SKM-1 (cell line): Measurements from ENCODE around the gene BASP1.
A peak's percentile ranks its signal among the peaks of the same experiment; 100 is the strongest.

ENCODE experiments used
- DNase-seq: peaks from one replicate; lab custom pipeline; 2025; ENCODE audit not compliant: unreplicated experiment; lab: John Stamatoyannopoulos, UW

The BASP1 gene, protein sequence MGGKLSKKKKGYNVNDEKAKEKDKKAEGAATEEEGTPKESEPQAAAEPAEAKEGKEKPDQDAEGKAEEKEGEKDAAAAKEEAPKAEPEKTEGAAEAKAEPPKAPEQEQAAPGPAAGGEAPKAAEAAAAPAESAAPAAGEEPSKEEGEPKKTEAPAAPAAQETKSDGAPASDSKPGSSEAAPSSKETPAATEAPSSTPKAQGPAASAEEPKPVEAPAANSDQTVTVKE

GRCh38 chr5:17217493-17218352 lies at the start of gene BASP1:
Gene BASP1, plus strand, starts transcription at chr5:17217631. Its CDS starts 57,586 bp downstream, at chr5:17275217.
- DNase-seq: peak; percentile 66

- no peak for DNase-seq
These were observed 47.9 kb upstream of the BASP1 start for GRCh38 chr5:17169507-17169906.

DNA sequence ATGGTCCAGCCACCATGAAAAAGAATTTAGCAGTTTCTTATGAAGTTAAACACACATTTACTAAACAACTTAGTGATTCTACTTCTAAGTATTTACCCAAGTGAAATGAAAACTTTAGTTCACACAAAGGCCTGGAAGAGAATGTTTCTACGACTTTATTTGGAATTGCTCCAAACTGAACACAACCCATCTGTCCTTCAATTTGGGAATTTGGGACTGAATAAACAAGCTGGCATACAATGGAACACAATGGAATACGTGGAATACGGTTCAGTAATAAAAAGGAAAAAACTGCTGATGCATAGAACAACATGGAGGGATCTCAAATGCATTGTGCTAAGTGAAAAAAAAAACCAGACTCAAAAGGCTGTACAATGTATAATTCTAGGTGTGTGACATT lies 44.6 kb upstream of the BASP1 start:
- no peak for DNase-seq

- no peak for DNase-seq
These were observed 42.5 kb upstream of the BASP1 start for GRCh38 chr5:17174965-17175364.

DNA sequence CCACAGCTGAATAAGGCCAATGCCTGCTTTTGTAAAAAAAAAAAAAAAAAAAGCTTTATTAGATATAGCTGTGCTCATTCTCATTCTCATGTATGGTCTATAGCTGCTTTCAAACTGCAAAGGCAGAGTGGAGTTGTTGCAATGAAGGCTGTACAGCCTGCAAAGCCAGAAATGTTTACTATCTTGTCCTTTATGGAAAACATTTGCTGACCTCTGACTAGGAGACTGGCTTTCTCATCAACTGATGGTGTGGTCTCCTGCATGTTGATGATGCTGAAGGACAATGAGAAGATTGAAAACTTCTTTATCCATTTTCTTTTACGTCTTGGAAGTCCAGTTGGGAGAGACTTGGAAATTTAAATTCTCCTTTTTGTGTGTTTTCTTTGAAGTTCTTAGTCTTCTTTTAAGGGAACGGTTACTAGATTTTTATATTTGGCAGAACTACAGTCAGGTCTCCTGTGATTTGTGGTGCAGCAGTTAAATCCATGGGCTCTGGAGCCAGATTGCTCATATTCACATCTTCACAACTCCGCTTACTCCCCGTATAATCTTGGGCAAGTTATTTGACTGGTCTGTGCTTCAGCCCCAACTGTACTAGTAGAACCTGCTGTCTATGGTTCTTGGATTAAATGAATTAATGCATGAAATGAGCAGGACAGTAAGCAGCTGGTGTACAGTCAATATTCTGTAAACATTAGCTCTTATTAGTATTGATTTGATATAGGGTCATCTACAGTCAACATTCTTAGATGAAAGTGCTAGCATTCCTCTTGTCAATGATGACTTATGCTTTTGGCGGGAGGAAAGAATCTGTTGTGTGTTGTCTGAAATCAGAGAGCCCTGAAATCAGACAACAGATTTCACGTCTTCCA lies 39.7 kb upstream of the BASP1 start:
- DNase-seq: no peak

- DNase-seq: no peak
These were observed 39.1 kb upstream of the BASP1 start for GRCh38 chr5:17178373-17178675.

- DNase-seq: no peak
These were observed 37.0 kb upstream of the BASP1 start for GRCh38 chr5:17180330-17180843.

- DNase-seq: no peak
These were observed 36.3 kb upstream of the BASP1 start for GRCh38 chr5:17180864-17181723.

DNA sequence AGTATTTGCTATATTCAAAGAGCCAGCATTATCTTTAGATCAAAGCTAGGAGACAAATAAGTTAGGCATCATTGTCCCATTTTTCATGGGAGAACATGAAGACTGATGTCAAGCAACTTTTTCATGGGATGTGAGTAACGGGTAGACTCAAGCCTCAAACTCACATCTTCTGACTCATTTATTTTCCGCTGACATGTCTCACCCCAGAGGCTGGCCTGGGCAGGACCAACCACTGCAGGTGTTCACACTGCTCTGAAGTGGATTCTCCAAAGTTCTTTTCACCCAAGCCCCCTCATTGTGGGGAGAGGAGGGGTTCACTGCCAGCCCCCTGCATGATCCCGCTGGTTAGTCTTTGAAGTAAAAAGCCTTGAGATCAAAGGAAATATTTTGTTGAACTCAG lies 34.9 kb upstream of the BASP1 start:
- no peak for DNase-seq

GRCh38 chr5:17182981-17183380 lies 34.5 kb upstream of the BASP1 start:
- DNase-seq: no peak

DNA sequence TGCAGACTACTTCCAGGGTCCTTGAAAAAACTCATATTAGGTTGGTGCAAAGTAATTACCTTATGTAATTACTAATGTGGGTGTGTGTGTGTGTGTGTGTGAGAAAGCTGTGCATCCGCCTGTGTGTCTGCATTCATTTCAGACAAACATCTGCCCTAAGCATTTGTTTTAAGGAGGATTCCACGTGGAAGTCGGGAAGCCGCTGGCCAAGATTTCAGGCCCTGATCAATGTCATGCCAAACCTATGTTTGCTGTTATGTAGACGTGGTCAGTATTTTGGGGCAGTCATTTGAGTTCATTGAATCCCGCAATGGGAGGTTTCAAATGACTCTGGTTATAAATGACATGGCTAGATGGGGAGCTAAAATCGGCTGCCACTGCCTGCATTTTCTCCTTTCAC lies 33.6 kb upstream of the BASP1 start:
- DNase-seq: no peak

- DNase-seq: peak; percentile 3
These were observed 32.8 kb upstream of the BASP1 start for GRCh38 chr5:17184588-17184987.

DNA sequence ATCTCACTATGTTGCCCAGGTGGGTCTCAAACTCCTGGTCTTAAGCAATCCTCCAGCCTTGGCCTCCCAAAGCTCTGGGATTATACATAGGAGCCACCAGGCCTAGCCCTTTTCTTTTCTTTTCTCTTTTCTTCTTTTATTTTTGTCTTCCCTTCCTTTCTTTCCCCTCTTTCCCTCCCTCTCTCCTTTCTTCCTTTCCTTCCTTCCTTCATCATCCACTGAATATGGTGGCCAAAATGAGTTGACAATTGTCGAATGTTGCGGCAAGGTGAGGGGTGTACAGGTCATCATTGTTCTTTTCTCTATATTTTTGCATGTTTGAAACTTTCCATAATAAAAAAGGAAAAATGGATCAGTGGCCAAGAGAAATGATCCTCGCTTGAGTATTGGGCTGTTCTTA lies 32.1 kb upstream of the BASP1 start:
- no peak for DNase-seq

GRCh38 chr5:17185773-17186172 lies 31.7 kb upstream of the BASP1 start:
- DNase-seq: peak; percentile 14

GRCh38 chr5:17186256-17186655 lies 31.2 kb upstream of the BASP1 start:
- no peak for DNase-seq

DNA sequence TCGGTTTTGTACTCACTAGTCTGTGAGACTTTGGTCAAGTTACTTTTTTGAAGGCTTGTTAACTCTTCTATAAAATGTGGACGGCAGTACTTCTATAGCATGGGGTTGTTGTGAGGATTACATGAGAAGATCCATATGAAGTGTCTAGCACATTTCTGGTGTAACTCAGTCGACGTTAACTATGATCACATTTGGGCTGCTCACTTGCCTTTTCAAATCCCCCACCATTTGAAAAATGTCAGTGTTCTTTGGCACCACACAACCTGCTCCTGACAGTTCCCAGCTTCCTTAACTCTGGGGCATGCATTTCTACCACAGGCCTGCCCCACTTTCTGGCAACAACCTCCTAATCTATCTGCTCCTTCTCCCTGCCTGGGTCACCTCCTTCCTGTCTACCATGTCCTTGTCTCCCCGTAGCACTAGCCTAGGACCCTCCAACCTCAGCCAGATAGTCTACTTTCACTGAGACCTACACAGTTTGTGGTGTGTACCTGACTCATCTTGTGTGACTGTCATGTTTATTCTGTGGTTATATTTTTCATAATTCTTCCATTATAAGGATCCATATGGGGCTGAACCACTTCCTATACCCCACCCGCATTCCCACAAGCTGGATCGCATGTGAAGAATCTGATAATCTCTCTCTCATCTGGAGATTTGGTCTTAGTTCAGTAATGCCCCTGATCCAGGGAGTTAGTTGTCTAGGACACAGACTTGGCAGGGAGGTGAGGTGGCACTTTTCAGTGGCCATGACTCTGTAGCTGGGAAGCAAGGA lies 30.2 kb upstream of the BASP1 start:
- DNase-seq: no peak

- DNase-seq: no peak
These were observed 29.7 kb upstream of the BASP1 start for GRCh38 chr5:17187786-17188170.

DNA sequence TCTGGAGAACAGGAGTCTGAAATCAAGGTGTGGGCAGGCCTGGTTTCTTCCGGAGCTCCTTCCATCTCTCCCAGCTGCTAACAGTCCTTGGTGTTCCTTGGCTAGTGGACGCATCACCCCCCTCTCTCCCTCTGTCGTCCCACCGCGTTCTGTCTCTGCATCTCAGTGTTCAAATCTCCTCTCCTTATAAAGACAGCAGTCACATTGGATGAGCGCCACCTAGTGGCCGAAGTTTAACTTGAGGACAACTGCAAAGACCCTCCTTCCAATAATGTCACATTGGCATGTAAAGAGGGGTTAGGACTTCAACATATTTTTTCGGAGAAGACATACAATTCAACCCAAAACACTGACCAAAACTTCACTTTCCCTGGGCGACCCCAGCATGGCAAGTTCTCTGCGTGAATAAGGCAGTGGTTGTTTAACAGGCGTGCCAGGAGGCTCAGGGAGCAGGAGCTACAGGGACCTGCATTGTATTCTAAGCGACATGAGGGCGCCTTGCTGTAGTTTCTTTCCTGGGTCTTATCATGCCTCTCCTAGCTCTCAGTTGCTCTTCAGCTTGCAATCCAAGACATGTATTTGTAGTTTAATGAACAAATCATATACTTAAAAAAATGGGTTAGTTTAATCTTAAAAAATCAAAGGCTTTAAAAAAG lies 27.9 kb upstream of the BASP1 start:
- DNase-seq: peak; percentile 87

- DNase-seq: peak; percentile 56
These were observed 27.1 kb upstream of the BASP1 start for GRCh38 chr5:17190242-17190778.
